Effector memory CD8-positive, alpha-beta T cell (primary cell): Measurements from ENCODE around the gene ZNF142.
A peak's percentile ranks its signal among the peaks of the same experiment; 100 is the strongest.

Experiments used
- ATAC-seq: fragments of 150-1000 bp; cut with Tn5 transposase; replicated peaks from 2 replicates; pipeline ENCODE4 v1.10.0; 2021; ENCODE audit warnings: mild to moderate bottlenecking, moderate library complexity
- DNase-seq, 3 experiments: peaks; one replicate each; pipeline ENCODE4 v3.0.0; 2021
- H3K27ac Mint-ChIP-seq, 2 donors: one replicate each; pipeline ENCODE4 v1.8.0; 2022; ENCODE audit warnings: mild to moderate bottlenecking in 2 of 2, mixed read lengths in 2 of 2, moderate library complexity in 2 of 2
- H3K27me3 Mint-ChIP-seq, 2 donors: one replicate each; pipeline ENCODE4 v1.8.0; 2022; ENCODE audit warnings: mixed read lengths in 2 of 2
- H3K36me3 Mint-ChIP-seq: one replicate; pipeline ENCODE4 v1.8.0; 2022; ENCODE audit warnings: mild to moderate bottlenecking, moderate library complexity, mixed read lengths; ENCODE audit not compliant: insufficient read depth
- H3K4me1 Mint-ChIP-seq, 2 donors: one replicate each; pipeline ENCODE4 v1.8.0; 2022; ENCODE audit warnings: low read depth in 2 of 2, mixed read lengths in 2 of 2
- H3K4me3 Mint-ChIP-seq, 2 donors: one replicate each; pipeline ENCODE4 v1.8.0; 2022; ENCODE audit warnings: mild to moderate bottlenecking in 2 of 2, mixed read lengths in 2 of 2, moderate library complexity in 2 of 2
- H3K9me3 Mint-ChIP-seq, 2 donors: one replicate each; pipeline ENCODE4 v1.8.0; 2022; ENCODE audit warnings: mixed read lengths in 2 of 2

Gene ZNF142

DNA sequence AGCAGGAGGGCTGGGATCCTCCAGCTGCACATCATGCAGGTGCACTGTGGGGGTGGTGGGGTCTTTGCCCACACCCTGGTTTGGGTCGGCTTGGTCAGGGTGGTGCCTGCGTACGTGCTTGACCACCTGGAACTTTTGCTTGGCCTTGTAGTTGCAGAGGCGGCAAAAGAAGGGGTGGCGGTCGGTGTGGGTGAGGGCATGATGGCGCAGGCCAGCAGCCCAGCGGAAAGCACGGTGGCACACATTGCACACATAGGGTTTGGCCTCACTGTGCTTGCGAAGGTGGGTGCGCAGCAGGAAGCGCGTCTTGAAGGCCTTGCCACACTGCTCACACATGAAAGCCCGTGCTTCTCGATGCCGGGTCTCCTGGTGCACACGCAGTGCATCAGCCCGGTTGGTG lies 21.1 kb downstream of the ZNF142 start:
- Mint-ChIP-seq H3K27ac (no peak overlapping the region), H3K36me3 (peaks cover 89% of the 10 kb centered on the region), H3K9me3 (no peaks in the 10 kb centered on the region), H3K27me3 (no peaks in the 10 kb centered on the region), H3K4me3 (no peak overlapping the region), H3K4me1 (peaks cover 1 to 3% of the 10 kb centered on the region in 2 donors)
- ATAC-seq (no peak), DNase-seq (no peak)

DNA sequence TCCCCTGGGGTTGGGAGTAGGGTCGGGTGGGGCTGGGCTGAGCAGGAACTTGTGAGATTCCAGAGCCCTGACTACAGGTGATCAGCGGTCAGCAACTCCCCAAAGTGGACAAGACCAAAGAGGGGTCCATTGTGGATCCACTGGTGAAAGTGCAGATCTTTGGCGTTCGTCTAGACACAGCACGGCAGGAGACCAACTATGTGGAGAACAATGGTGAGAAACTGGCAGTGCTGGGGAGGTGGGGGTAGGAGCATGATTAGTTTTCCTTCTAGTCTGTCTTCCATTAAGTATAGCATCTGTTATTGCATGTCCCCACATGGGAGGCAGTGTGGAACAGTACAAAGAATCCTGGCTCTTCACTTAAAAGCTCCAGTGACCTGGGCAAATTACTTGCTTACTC lies 23.7 kb downstream of the ZNF142 start:
- no peaks in the 10 kb centered on the region for H3K9me3 Mint-ChIP-seq
- peak overlapping the region in 1 of 2 donors; percentile 16 for H3K27ac Mint-ChIP-seq
- H3K4me1 Mint-ChIP-seq, result peaks cover 1 to 3% of the 10 kb centered on the region in 2 donors
- H3K36me3 Mint-ChIP-seq, result peaks cover 66% of the 10 kb centered on the region
- H3K27me3 Mint-ChIP-seq, result no peaks in the 10 kb centered on the region
- ATAC-seq, result no peak
- H3K4me3 Mint-ChIP-seq, result no peak overlapping the region
- DNase-seq, result no peak

DNA sequence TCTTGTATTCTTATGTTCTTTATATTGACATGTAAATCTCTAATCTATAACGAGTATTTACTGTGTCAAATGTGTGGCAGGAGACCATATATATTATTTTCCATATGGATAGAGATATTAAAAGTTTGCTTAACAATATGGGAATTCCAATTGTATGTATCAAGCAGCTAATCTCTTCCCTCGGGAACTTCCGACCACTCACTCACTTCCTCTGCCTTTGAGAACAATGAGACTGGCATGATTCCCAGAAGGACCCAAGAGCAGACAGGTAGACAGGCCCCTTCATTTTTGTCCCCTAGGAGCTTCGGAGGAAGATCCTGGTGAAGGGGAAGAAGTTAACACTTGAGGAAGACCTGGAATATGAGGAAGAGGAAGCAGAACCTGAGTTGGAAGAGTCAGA lies 27.6 kb downstream of the ZNF142 start:
- Mint-ChIP-seq H3K27me3 (no peaks in the 10 kb centered on the region), H3K9me3 (no peaks in the 10 kb centered on the region), H3K4me1 (peaks cover 0 to 1% of the 10 kb centered on the region in 2 donors), H3K4me3 (no peak overlapping the region), H3K27ac (no peak overlapping the region), H3K36me3 (peaks cover 30% of the 10 kb centered on the region)
- no peak for DNase-seq
- ATAC-seq, result no peak

DNA sequence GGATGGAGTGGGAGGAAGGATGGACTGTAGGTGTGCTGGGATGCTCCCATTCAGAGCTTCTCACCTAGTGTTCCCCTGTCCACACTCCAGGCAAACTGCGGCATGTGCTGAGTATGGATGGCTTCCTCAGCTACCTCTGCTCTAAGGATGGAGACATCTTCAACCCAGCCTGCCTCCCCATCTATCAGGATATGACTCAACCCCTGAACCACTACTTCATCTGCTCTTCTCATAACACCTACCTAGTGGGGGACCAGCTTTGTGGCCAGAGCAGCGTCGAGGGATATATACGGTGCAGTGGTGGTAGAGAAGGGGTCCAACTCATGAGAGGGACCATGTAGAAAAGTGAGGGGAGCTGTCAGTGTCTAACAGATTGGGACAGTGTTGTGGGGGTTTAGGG lies 31.5 kb downstream of the ZNF142 start:
- H3K4me3 Mint-ChIP-seq, result no peak overlapping the region
- no peaks in the 10 kb centered on the region for H3K27me3 Mint-ChIP-seq
- H3K27ac Mint-ChIP-seq, result no peak overlapping the region
- DNase-seq (no peak), ATAC-seq (no peak)
- H3K4me1 Mint-ChIP-seq, result no peaks in the 10 kb centered on the region
- no peaks in the 10 kb centered on the region for H3K9me3 Mint-ChIP-seq
- H3K36me3 Mint-ChIP-seq, result peaks cover 4% of the 10 kb centered on the region

DNA sequence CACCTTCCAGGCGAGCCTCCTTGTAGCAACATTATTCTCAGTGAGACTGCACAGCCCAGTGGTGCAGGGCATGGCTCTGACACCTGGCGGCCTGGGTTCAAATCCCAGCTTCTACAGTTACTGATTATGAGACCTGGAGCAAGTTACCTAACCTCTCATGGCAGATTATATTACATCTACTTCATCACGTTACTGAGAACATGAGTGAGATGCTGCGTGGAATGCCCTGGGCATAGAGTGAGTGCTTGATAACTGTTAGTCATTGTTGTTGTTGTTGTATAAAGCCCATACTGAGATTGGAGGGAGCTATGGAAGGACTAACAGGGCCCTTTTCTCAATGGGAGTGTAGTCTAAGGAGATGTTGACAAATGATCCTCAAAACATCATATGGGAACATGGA lies 33.1 kb downstream of the ZNF142 start:
- no peak overlapping the region for H3K27ac Mint-ChIP-seq
- no peaks in the 10 kb centered on the region for H3K9me3 Mint-ChIP-seq
- no peak for DNase-seq
- H3K27me3 Mint-ChIP-seq, result no peaks in the 10 kb centered on the region
- peaks cover 4% of the 10 kb centered on the region for H3K36me3 Mint-ChIP-seq
- ATAC-seq, result no peak
- no peaks in the 10 kb centered on the region for H3K4me1 Mint-ChIP-seq
- H3K4me3 Mint-ChIP-seq, result no peak overlapping the region

DNA sequence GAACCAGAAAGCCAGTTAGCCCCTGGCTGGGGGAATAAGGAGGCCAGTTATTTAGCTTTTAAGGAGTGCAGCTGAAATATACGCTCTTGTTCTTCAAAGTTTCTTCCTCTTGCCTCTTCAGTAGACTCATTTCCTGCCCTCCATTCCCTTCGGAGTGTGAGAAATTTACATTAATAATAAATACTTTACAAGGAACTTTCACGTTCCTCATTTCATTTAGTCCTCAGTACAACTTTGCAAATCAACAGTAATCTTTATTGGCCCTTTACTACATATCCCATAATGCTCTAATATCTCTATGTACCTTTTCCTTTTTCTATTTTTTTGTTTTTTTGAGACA lies 36.1 kb downstream of the ZNF142 start:
- Mint-ChIP-seq H3K36me3 (peaks cover 4% of the 10 kb centered on the region), H3K4me3 (no peak overlapping the region), H3K9me3 (no peaks in the 10 kb centered on the region), H3K27ac (no peak overlapping the region), H3K4me1 (no peaks in the 10 kb centered on the region), H3K27me3 (no peaks in the 10 kb centered on the region)
- no peak for DNase-seq
- ATAC-seq, result no peak

DNA sequence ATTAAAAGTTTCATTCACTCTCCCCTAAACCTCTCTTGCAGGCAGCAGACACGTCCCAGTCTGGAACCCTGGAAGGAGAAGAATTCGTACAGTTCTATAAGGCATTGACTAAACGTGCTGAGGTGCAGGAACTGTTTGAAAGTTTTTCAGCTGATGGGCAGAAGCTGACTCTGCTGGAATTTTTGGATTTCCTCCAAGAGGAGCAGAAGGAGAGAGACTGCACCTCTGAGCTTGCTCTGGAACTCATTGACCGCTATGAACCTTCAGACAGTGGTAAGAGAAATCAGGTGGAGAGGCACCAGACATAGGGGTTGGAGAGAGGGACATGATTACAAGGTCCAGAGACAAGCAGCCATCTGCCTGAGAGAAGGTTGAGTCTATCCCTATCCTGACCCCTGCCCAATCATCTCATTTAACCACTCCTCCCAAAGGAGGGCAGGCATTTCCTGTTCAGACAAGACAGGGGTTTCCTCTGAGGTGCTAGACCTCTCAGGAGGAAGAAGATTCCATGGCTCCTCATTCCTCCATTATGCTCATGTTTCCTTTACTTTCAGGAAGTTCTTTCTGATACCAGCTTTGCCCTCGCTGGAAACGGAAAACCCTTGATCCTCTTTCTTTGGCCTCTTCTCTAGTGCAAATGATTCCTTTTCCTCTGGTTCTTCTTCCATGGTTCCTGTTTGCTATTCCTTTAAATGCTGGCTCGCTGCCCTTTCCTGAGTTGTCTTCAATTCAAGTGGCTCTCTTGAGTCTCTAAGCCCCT lies 36.6 kb downstream of the ZNF142 start:
- H3K27me3 Mint-ChIP-seq, result no peaks in the 10 kb centered on the region
- DNase-seq (no peak), ATAC-seq (no peak)
- peaks cover 4% of the 10 kb centered on the region for H3K36me3 Mint-ChIP-seq
- no peak overlapping the region for H3K27ac Mint-ChIP-seq
- no peak overlapping the region for H3K4me3 Mint-ChIP-seq
- H3K9me3 Mint-ChIP-seq, result no peaks in the 10 kb centered on the region
- H3K4me1 Mint-ChIP-seq, result no peaks in the 10 kb centered on the region

DNA sequence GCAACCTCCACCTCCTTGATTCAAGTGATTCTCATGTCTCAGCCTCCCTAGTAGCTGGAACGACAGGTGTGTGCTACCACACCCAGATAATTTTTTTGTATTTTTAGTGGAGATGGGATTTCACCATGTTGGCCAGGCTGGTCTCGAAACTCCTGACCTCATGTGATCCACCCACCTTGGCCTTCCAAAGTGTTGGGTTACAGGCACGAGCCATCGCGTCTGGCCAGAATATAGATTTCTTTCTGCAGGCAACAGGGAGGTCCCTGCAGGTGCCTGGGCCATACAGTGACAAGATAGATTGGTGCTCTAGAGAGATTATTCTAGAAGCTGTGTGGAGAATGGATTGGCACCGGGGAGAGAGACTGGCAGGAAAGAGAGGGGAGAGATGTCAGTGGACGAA lies 38.4 kb downstream of the ZNF142 start:
- Mint-ChIP-seq H3K36me3 (peaks cover 4% of the 10 kb centered on the region), H3K9me3 (no peaks in the 10 kb centered on the region), H3K27me3 (no peaks in the 10 kb centered on the region), H3K27ac (no peak overlapping the region), H3K4me3 (no peak overlapping the region), H3K4me1 (no peaks in the 10 kb centered on the region)
- DNase-seq (no peak), ATAC-seq (no peak)

DNA sequence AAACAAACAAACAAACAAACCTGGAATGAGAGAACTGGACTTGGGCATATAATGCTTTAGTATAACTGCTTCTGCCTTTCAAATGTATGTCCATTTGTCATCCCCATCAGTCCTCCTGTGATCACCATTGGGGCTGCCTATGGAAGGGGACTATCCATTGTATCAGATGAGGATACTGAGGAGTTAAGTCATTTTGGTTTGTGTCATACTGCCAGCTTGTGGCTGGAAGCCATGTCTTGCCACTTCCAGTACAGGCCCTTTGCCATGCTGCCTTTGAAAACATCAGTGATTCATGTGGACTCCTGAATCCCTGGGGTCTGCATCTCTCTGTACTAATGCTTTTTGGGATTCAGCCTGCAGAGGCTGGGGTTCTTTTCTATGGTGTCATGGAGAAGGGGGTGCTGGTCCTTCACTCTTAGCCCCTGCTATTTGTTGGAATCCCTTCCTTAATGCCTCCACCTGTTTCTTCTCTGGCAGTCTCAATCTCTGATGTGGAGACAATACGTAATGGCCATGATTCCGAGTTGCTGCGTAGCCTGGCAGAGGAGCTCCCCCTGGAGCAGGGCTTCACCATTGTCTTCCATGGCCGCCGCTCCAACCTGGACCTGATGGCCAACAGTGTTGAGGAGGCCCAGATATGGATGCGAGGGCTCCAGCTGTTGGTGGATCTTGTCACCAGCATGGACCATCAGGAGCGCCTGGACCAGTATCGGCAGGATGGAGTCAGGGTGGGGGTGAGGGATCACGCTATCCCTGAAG lies 41.1 kb downstream of the ZNF142 start:
- no peak overlapping the region for H3K4me3 Mint-ChIP-seq
- DNase-seq (no peak), ATAC-seq (no peak)
- no peaks in the 10 kb centered on the region for H3K4me1 Mint-ChIP-seq
- H3K36me3 Mint-ChIP-seq, result no peaks in the 10 kb centered on the region
- no peaks in the 10 kb centered on the region for H3K27me3 Mint-ChIP-seq
- no peak overlapping the region for H3K27ac Mint-ChIP-seq
- H3K9me3 Mint-ChIP-seq, result no peaks in the 10 kb centered on the region

DNA sequence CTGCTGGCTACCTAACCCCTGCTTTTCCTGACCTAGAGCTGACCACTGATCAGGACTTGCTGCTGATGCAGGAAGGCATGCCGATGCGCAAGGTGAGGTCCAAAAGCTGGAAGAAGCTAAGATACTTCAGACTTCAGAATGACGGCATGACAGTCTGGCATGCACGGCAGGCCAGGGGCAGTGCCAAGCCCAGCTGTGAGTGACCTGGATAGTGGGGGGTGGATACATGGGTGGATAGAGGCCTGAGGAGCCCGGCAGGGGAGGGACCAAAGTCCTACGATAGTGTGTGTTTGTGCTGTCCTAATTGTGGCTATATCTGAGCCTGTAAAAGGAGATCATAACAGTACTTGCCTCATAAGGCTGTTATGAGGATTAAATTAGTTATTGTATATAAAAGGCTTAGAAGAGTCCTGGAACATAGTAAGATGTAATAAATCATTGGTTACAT lies 43.5 kb downstream of the ZNF142 start:
- Mint-ChIP-seq H3K4me1 (no peaks in the 10 kb centered on the region), H3K36me3 (no peaks in the 10 kb centered on the region), H3K4me3 (no peak overlapping the region), H3K9me3 (no peaks in the 10 kb centered on the region), H3K27ac (no peak overlapping the region), H3K27me3 (peaks cover 0 to 9% of the 10 kb centered on the region in 2 donors)
- ATAC-seq (no peak), DNase-seq (no peak)

DNA sequence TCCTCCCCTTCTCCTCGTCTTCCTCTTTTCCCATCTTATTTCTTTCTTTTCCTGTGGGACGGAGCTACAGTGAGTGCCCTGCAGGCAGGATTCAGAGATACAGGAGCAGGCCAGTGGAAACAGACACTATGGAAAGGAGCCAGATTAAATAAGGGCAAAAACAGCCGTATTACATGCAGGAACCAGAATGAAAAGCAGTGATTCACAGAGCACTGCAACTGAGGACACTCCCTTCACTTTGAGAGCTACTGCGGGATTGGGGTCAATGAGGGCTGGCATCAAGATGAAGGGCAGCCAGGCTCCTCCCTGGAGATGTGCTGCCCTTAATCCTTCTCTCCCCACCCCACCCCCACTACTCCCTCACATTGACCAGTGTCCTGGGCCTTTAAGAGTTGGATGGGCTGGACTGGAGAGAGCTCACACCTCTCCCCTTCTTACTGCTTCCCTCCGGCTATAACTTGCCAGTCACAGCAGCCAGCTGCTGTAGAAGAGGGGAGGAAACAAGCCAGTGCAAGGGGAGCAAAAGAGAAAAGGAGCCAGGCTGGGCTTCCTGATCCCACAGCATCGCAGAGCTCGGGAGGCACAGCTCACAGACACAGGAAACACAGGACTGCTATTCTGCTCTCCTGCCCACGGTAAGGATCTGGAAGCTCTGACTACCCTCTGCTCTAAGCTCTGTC lies 51.8 kb downstream of the ZNF142 start, which contains the start of gene PLCD4:
Gene PLCD4 (plus strand): TSS at position 464 of the 680 bp plus-strand sequence. CDS start 7,841 bp downstream, outside the sequence.
- peaks cover 36 to 42% of the 10 kb centered on the region in 2 donors for H3K27me3 Mint-ChIP-seq
- no peak within 1 kb of the TSS for H3K4me3 Mint-ChIP-seq
- ATAC-seq, result no peak
- H3K4me1 Mint-ChIP-seq, result no peaks in the 10 kb centered on the region
- no peak within 1 kb of the TSS for H3K27ac Mint-ChIP-seq
- H3K36me3 Mint-ChIP-seq, result no peaks in the 10 kb centered on the region
- no peak for DNase-seq
- H3K9me3 Mint-ChIP-seq, result no peaks in the 10 kb centered on the region

DNA sequence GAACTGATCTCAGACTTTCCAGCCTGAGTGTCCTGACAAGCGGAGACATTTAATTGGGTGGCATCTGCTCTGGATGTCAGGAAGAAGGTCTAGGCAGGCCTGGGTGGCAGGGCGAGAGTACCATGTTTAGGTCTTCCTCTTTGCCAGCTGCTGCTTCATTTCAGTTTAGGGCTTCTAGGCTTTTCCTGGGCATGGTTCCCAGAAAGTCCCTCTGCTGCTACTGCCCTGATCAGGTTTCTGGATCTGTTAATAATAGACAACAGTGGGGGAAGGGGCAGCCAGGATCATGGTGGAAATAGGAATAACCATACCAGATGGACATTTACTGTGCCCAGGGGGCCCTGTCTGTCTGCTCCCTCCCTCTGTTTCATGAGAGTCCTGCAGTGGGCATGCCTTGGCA lies 54.0 kb downstream of the ZNF142 start:
- H3K27me3 Mint-ChIP-seq, result peaks cover 27 to 42% of the 10 kb centered on the region in 2 donors
- no peak overlapping the region for H3K27ac Mint-ChIP-seq
- no peaks in the 10 kb centered on the region for H3K36me3 Mint-ChIP-seq
- no peaks in the 10 kb centered on the region for H3K9me3 Mint-ChIP-seq
- H3K4me1 Mint-ChIP-seq, result no peaks in the 10 kb centered on the region
- ATAC-seq (no peak), DNase-seq (no peak)
- H3K4me3 Mint-ChIP-seq, result no peak overlapping the region
